Endothelial cell of umbilical vein (primary cell): ENCODE measurements around the gene SPIRE1.

Source experiments
- CTCF ChIP-seq, 2 donors: IDR thresholded peaks; 1 replicate in 1 of 2; 2 replicates in 1 of 2; pipeline ENCODE4 v1.5.1; 2011; ENCODE audit warnings: low read length in 2 of 2, mild to moderate bottlenecking in 2 of 2, moderate library complexity in 2 of 2, control low read depth in 1 of 2, inconsistent platforms in 1 of 2, low read depth in 1 of 2; ENCODE audit not compliant: insufficient read depth in 1 of 2; ENCODE audit errors: extremely low read depth in 1 of 2
- EZH2 ChIP-seq: IDR thresholded peaks from 2 replicates; pipeline ENCODE4 v1.6.1; 2012; ENCODE audit warnings: borderline replicate concordance, low read depth, mild to moderate bottlenecking, moderate library complexity, low read length, inconsistent platforms; ENCODE audit not compliant: severe bottlenecking
- GATA2 ChIP-seq: IDR thresholded peaks from 2 replicates; pipeline ENCODE4 v1.7.0; 2011; ENCODE audit warnings: low read depth, mild to moderate bottlenecking, moderate library complexity, mixed read lengths, low read length; ENCODE audit not compliant: insufficient read length, insufficient read depth
- MYC ChIP-seq: IDR thresholded peaks from one replicate; pipeline ENCODE4 v1.6.1; 2011; ENCODE audit warnings: mild to moderate bottlenecking, low read depth, low read length
- POLR2A ChIP-seq: IDR thresholded peaks from 2 replicates; pipeline ENCODE4 v1.6.1; 2012; ENCODE audit warnings: low read depth, mild to moderate bottlenecking, control low read depth, low read length
- POLR2AphosphoS5 ChIP-seq: IDR thresholded peaks from 2 replicates; pipeline ENCODE4 v1.6.1; 2012; ENCODE audit warnings: low read depth, mild to moderate bottlenecking, control low read depth, low read length, moderate library complexity; ENCODE audit not compliant: insufficient read depth

- TF ChIP-seq EZH2 (no peak), POLR2A (no peak), CTCF (IDR thresholded peaks at IDR 0.05; ENCODE audit: extremely low read depth in 1 of 2, insufficient read depth in 1 of 2, low read depth in 1 of 2, low read length in 2 of 2) (no peak), POLR2AphosphoS5 (no peak), MYC (no peak), GATA2 (no peak)
These were observed 126.2 kb downstream of the SPIRE1 start for GRCh38 chr18:12531749-12532148.
